ENCODE results near the gene GLP1R.

Gene GLP1R

DNA sequence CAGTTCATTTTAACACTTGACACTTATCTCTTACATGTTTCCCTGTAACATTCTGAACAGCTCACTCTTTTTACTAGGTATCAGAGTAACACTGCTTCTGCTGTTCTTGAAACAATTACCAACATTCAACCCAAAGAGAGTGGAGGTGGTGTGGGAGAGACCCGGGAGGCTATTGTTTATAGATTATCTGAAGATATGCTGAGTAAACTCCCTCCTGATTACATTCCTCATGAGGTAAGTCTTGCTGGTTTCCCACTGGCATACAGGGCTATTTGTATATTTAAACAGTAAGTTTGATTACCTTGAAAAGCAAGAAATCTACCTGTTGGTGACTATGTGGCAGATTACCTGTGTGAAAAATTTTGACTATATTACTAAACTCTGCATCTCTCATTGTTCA is 39.8 kb upstream of the GLP1R start:
- TF ChIP-seq, protein P1, sequence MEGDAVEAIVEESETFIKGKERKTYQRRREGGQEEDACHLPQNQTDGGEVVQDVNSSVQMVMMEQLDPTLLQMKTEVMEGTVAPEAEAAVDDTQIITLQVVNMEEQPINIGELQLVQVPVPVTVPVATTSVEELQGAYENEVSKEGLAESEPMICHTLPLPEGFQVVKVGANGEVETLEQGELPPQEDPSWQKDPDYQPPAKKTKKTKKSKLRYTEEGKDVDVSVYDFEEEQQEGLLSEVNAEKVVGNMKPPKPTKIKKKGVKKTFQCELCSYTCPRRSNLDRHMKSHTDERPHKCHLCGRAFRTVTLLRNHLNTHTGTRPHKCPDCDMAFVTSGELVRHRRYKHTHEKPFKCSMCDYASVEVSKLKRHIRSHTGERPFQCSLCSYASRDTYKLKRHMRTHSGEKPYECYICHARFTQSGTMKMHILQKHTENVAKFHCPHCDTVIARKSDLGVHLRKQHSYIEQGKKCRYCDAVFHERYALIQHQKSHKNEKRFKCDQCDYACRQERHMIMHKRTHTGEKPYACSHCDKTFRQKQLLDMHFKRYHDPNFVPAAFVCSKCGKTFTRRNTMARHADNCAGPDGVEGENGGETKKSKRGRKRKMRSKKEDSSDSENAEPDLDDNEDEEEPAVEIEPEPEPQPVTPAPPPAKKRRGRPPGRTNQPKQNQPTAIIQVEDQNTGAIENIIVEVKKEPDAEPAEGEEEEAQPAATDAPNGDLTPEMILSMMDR (conservative IDR thresholded peaks at IDR 0.05; ENCODE audit: control insufficient read depth, insufficient read depth, low read depth, low read length): no peak

DNA sequence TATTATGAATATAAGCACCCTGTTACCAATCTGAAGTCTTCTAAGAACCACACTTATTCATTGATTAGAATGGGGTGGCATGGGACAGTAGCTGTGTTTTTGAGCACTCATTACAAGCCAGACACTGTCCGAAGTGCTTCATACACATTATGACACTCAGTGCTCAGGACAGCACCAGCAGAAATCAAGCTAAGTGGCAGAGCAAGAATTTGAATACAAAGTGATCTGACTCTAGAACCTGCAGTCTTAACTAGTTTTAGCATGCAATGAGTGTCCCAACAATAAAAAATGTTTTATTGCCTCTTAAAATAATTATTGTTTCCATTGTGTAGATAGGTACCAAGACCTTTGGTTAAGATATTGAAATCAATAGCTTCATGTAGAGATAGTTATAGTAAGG is 39.1 kb upstream of the GLP1R start:
- TF ChIP-seq, protein P1 (conservative IDR thresholded peaks at IDR 0.05; ENCODE audit: control insufficient read depth, insufficient read depth, low read depth, low read length): no peak
- no peak for DNase-seq (ENCODE audit: low read depth)
- H3K4me3 ChIP-seq (ENCODE audit: control insufficient read depth, low read depth, low read length): no peak overlapping the region

More for the DNA sequence above, 39.8 kb upstream of the GLP1R start:
- no peak for DNase-seq (ENCODE audit: low read depth)
- H3K4me3 ChIP-seq (ENCODE audit: control insufficient read depth, low read depth, low read length): no peak overlapping the region

DNA sequence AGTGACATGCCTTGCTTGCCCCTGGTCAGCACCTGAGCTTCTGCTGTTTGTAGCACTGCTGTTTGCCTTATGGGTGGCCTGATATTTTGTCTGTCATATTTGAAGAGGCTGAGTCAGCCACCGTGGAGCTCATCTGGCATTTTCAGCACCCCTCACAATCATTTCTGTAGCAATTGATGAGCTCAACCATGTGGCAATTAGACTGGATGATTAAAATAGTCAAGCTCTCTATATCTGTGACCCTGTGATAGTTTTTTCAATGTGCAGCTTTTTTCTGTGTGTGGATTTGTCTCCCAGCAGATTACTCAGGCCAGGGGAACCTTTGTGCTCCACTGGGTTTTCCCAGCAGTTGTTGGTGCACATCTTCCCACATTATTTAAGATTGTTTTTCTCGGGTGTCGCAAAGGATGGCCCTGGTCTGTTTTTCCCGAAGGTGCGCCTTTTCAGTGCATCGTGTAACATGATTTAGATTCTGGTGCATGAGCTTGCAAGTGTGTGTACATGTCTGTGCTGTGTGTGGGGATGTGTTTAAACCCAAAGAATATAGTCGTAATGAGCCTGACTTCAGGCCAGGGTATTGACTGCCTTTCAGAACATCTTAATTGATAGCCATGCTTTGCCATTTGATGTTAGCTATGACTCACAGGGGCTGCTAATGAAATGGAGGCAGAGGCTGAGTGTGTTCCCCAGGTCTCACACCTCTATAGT is 31.6 kb upstream of the GLP1R start:
- TF ChIP-seq, protein P1 (conservative IDR thresholded peaks at IDR 0.05; ENCODE audit: control insufficient read depth, insufficient read depth, low read depth, low read length): no peak
- no peak for DNase-seq (ENCODE audit: low read depth)
- no peak overlapping the region for H3K4me3 ChIP-seq (ENCODE audit: control insufficient read depth, low read depth, low read length)

DNA sequence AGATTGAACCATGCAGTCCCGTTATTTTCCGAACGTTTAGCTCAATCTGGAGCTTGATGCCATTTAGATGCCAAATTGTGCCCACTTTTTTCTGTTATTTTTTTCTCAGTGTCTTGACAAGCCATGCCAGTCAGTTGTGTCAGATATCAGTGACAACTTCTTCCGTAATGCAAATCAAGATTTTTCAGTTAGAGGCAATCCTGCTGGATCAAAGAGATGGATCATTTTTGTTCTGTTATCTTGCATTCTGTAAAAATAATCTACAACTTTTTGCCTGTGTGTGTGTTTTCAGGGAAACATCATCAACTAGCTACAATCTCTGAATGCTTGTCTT is 31.1 kb upstream of the GLP1R start:
- no peak for DNase-seq (ENCODE audit: low read depth)
- TF ChIP-seq, protein P1 (conservative IDR thresholded peaks at IDR 0.05; ENCODE audit: control insufficient read depth, insufficient read depth, low read depth, low read length): no peak
- no peak overlapping the region for H3K4me3 ChIP-seq (ENCODE audit: control insufficient read depth, low read depth, low read length)

DNA sequence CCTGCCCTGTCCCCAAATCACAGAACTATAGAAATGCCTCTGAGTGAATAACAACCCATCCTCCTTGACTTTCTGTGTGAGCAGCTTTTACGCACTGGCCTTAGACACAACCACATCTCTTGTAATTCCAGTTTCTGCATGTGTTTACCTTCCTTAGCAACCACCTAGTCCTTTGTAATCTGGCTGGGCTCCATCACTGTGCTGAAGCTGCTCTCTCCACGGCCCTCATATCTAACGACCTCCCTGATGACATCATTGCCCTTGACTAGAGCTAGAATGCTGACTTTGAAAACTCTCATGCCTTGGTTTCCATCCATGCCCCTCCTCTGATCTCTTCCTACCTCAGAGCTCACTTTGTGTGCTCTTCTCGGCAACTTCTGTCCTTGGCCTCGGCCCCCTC is 30.5 kb upstream of the GLP1R start:
- no peak for DNase-seq (ENCODE audit: low read depth)
- no peak overlapping the region for H3K4me3 ChIP-seq (ENCODE audit: control insufficient read depth, low read depth, low read length)
- TF ChIP-seq, protein P1 (conservative IDR thresholded peaks at IDR 0.05; ENCODE audit: control insufficient read depth, insufficient read depth, low read depth, low read length): no peak

DNA sequence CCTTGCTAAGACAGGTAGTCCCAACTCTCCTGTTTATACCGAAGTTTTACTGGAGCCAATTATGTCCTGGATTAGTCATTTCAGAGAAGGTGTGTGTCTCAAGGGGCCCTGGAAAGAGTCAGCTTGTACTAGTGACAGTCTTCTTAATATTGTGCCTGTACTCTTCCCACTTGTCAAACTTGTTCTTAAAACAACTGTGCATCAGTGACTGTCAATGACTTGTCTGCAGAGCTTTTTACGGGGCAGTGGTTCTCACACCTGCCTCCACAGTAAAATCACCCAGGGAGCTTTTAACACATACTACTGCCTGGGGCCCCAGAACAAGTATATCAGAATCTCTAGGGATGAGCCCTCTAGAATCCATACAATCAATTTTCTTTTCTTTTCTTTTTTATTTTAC is 28.4 kb upstream of the GLP1R start:
- no peak for DNase-seq (ENCODE audit: low read depth)
- TF ChIP-seq, protein P1 (conservative IDR thresholded peaks at IDR 0.05; ENCODE audit: control insufficient read depth, insufficient read depth, low read depth, low read length): no peak

DNA sequence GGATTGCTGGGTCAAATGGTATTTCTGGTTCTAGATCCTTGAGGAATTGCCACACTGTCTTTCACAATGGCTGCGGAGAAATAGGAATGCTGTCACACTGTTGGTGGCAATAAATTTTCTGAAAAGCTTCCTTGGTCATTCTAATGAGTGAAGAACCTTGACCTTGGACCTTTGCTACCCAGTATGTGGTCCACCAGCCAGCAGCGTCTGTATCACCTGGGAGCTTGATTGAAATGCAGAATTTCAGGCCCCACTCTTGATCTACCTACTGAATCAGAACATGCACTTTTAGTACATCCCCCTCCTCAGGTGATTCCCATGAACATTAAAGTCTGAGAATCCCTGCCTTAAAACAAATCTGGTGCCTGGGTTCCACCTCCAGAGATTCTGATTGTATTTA is 27.5 kb upstream of the GLP1R start:
- no peak for DNase-seq (ENCODE audit: low read depth)
- TF ChIP-seq, protein P1 (conservative IDR thresholded peaks at IDR 0.05; ENCODE audit: control insufficient read depth, insufficient read depth, low read depth, low read length): no peak
- no peak overlapping the region for H3K4me3 ChIP-seq (ENCODE audit: control insufficient read depth, low read depth, low read length)

More for the DNA sequence above, 28.4 kb upstream of the GLP1R start:
- no peak overlapping the region for H3K4me3 ChIP-seq (ENCODE audit: control insufficient read depth, low read depth, low read length)
